Mesothelial cell of epicardium (in vitro differentiated cells): ENCODE results near the gene PROSER2. TPM values are rescaled to one million over a fixed set of nuclear protein-coding genes. Genes with fewer than 3 reads are reported as not detected.

Source experiments
- DNase-seq, 2 experiments: peaks; one replicate each; pipeline ENCODE4 v3.0.0; 2021; ENCODE audit warnings: low spot score in 2 of 2; ENCODE audit not compliant: unreplicated experiment in 2 of 2
- H3K27ac Mint-ChIP-seq: 2 replicates; pipeline ENCODE4 v1.8.0; 2021; ENCODE audit warnings: mixed read lengths
- H3K27me3 Mint-ChIP-seq: 2 replicates; pipeline ENCODE4 v1.8.0; 2021; ENCODE audit warnings: low read depth, mixed read lengths
- H3K36me3 Mint-ChIP-seq: 2 replicates; pipeline ENCODE4 v1.8.0; 2021; ENCODE audit warnings: mixed read lengths
- H3K4me1 Mint-ChIP-seq: 2 replicates; pipeline ENCODE4 v1.8.0; 2021; ENCODE audit warnings: mixed read lengths
- H3K4me3 Mint-ChIP-seq: 2 replicates; pipeline ENCODE4 v1.8.0; 2021; ENCODE audit warnings: mild to moderate bottlenecking, moderate library complexity, mixed read lengths
- H3K9me3 Mint-ChIP-seq: 2 replicates; pipeline ENCODE4 v1.8.0; 2021; ENCODE audit warnings: mixed read lengths
- CTCF ChIP-seq: fragments of 200-600 bp; sonication (generic); IDR thresholded peaks from one replicate; pipeline ENCODE4 v1.5.0; 2021; ENCODE audit warnings: antibody characterized with exemption; ENCODE audit not compliant: unreplicated experiment
- total RNA-seq: library from RNA; stranded (reverse); gene quantifications from 3 replicates; pipeline ENCODE4 v1.2.1, GENCODE V29; 2021

PROSER2 gene
- total RNA-seq, 1 donor from 2014 or later: 17.8 TPM

DNA sequence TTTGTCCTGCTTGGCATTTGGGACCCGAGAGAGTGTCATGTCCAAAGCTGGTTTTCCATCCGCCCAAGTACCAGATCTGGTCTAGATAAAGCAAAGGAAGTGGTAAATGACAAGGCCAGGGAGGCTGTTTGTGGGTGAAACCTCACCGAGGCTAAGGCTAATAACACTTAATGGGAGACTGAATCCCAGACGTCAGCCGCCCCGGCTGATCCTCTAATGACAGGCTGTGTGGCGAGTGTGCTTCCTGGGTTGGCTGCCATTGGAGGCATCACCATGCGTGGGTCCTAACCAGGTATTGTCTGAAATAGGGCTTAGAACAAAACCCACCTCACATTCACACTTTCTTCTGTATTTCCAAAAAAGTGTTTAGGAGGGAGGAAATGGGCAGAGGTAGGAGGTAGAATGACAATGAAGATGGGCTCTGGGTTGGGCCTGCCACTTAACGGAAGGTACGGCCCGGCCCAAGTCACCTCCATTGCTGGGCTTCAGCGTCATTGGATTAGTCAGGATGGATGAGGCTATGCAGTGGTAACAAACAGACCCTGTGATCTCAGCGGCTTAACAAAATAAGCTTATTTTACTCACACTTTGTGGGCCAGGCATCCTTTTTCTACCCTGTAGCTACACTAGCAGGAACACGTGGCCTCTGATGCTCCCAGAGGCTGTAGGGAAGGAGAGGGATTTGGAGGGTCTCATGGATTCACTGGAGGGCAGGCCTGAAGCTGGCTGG lies 59.7 kb downstream of the PROSER2 start:
- DNase-seq: no peak
- Mint-ChIP-seq H3K4me1 (peaks cover 21% of the 10 kb centered on the region), H3K9me3 (no peaks in the 10 kb centered on the region), H3K4me3 (no peak overlapping the region), H3K36me3 (no peaks in the 10 kb centered on the region), H3K27me3 (no peaks in the 10 kb centered on the region), H3K27ac (no peak overlapping the region)
- TF ChIP-seq CTCF: no peak

GRCh38 chr10:11884706-11885423 lies 61.7 kb downstream of the PROSER2 start:
- no peak overlapping the region for H3K4me3 Mint-ChIP-seq
- no peaks in the 10 kb centered on the region for H3K36me3 Mint-ChIP-seq
- no peak for TF ChIP-seq CTCF
- H3K9me3 Mint-ChIP-seq: no peaks in the 10 kb centered on the region
- no peak for DNase-seq
- H3K27me3 Mint-ChIP-seq: no peaks in the 10 kb centered on the region
- H3K4me1 Mint-ChIP-seq: peaks cover 12% of the 10 kb centered on the region
- H3K27ac Mint-ChIP-seq: no peak overlapping the region

GRCh38 chr10:11885437-11886137 lies 62.4 kb downstream of the PROSER2 start:
- H3K4me3 Mint-ChIP-seq: no peak overlapping the region
- no peak for DNase-seq
- no peaks in the 10 kb centered on the region for H3K9me3 Mint-ChIP-seq
- H3K27me3 Mint-ChIP-seq: no peaks in the 10 kb centered on the region
- no peak overlapping the region for H3K27ac Mint-ChIP-seq
- TF ChIP-seq CTCF: no peak
- H3K36me3 Mint-ChIP-seq: no peaks in the 10 kb centered on the region
- peaks cover 7% of the 10 kb centered on the region for H3K4me1 Mint-ChIP-seq

DNA sequence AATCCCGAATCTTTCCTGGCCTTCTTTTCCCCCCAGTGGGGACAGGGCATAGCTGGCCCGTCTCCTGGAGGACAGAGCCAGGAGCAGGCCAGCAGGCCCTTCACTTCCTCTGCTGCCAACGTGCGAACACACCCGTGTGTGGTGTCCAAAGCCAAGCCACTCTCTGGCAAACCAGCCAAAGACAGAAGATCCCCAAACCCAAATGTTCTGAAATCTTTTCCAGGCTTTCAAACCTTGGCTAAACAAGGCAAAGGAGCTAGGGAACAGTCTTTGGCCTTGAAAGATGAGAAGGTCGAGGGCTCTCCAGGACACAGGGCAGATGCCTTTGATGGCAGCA lies 63.0 kb downstream of the PROSER2 start:
- H3K4me3 Mint-ChIP-seq: no peak overlapping the region
- H3K9me3 Mint-ChIP-seq: no peaks in the 10 kb centered on the region
- no peak overlapping the region for H3K27ac Mint-ChIP-seq
- no peaks in the 10 kb centered on the region for H3K36me3 Mint-ChIP-seq
- DNase-seq: no peak
- H3K4me1 Mint-ChIP-seq: peaks cover 5% of the 10 kb centered on the region
- H3K27me3 Mint-ChIP-seq: no peaks in the 10 kb centered on the region
- TF ChIP-seq CTCF: no peak

GRCh38 chr10:11886851-11887250 lies 63.7 kb downstream of the PROSER2 start:
- no peak for DNase-seq
- TF ChIP-seq CTCF: no peak
- H3K27ac Mint-ChIP-seq: no peak overlapping the region
- H3K36me3 Mint-ChIP-seq: no peaks in the 10 kb centered on the region
- no peaks in the 10 kb centered on the region for H3K27me3 Mint-ChIP-seq
- peaks cover 3% of the 10 kb centered on the region for H3K4me1 Mint-ChIP-seq
- no peaks in the 10 kb centered on the region for H3K9me3 Mint-ChIP-seq
- no peak overlapping the region for H3K4me3 Mint-ChIP-seq
